NK-92 (cell line): ENCODE results near the gene RIN3.
"Not testable (repeated sequence)": the region's sequence is repeated elsewhere in the genome, so short reads cannot be mapped to it uniquely, and the experiment has no call there.

ENCODE experiments used
- DNase-seq: peaks from one replicate; lab custom pipeline; 2025; ENCODE audit not compliant: unreplicated experiment; lab: John Stamatoyannopoulos, UW

RIN3 gene

GRCh38 chr14:92706386-92706785 lies 192.8 kb downstream of the RIN3 start:
- no peak for DNase-seq

- DNase-seq: no peak
These were observed 195.9 kb downstream of the RIN3 start for GRCh38 chr14:92709340-92710000.

DNA sequence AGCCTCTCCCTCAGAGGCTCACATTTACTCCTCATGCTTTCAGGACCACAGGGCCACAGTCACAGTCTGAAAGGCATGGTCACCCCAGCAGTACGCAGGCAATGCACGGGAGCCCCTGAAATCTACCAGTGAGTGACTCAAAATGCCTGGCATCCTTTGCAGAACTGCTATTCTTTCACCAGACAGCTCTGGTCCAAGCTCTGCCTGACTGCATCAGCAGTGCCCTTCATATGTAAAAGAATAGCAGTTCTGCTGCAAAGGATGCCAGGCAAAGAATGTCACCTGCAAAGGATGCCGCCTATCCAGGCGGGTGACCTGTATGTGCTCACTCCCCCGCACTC lies 196.4 kb downstream of the RIN3 start:
- DNase-seq: no peak

GRCh38 chr14:92711976-92712653 lies 198.5 kb downstream of the RIN3 start:
- DNase-seq: no peak

DNA sequence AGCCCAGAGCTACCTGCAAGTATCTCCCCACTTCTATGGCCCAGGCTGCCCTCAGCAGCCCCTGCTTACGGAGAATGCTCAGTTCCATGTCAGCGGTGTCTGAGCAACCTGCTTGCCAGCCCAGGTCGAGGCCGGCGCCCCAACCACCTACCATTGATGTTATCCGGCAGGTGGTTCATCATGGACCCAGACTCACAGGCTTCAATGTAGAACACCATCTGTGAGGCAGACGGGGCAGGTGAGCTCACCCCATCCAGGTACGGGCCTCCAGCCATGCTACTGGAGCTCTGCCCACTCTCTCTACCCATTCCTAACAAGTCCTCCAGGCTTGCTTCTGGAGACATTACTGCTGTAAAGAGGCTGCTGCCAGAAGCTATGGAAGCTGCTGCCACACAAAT lies 199.1 kb downstream of the RIN3 start:
- no peak for DNase-seq

DNA sequence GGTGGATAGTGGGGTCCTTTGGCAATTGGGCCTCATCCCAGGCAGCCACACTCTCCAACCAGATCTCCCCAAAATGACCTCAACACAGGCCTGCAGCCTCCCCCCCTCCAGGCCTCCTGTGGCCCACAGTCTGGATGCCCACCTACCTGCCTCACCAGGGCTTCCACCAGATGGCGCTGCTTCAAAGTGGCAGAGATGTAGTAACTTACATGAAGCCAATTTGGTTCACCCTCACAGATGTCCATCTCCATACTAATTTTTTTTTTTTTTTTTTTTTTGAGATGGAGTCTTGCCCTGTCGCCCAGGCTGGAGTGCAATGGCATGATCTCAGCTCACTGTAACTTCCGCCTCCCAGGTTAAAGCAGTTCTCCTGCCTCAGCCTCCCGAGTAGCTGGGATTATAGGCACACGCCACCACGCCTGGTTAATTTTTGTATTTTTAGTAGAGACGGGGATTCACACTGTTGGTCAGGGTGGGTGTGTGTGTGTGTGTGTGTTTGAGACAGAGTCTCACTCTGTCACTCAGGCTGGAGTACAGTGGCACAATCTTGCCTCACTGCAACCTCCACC lies 201.2 kb downstream of the RIN3 start:
- not testable (repeated sequence) for DNase-seq

DNA sequence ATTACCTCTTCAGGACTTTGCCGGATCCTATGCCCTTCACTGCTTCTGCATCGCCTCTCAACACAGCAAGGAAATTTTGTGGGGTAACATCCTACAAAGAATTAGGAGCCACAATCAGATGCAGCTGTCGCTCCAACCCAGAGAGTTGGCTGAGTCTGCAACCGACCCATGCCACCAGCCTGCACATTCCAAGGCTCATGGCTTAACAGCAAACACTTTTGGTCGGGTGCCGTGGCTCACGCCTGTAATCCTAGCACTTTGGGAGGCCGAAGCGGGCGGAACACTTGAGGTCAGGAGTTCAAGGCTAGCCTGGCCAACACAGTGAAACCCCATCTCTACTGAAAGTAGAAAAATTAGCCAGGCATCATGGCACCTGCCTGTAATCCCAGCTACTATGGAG lies 202.6 kb downstream of the RIN3 start:
- no peak for DNase-seq

DNA sequence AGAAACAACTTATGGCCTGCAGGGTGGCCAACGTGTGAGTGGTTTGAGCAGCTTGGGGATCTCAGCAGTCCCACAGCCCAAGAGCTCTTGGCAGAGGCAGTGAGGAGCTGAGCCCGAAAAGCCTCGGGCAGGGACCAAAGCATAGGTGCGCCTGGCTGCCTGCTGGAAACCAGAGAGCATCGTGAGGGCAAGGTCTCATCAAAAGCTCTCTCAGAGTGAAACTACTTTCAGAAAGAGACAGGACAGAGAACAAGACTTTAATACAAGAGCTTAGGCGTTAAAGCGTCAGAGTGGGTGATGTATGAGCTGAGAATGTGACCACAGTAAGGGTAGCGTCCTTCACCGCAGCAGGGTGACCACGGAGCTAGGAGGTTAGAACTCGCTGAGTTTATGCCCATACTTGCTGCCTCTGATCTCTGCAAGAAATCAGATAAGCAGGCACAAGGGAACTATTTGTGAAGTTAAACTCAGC lies 204.0 kb downstream of the RIN3 start:
- DNase-seq: no peak

DNA sequence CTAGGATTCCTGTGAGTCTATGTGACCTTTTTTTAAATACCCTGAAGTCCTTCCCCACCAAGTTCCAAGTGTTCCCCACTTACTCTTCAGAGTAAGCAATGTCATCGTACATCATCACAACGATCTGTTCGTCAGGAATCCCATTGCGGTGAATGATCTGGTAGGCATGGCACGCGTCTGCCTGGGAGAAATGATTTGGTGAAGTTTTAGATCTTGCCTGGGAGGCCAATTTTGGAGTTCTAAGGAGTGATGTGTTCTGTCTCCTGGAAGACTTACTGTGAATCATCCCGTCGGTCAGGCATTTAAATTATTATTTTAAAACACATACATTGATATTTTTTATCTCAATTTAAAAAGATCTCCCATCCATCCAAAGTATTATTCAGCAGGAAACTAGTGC lies 205.1 kb downstream of the RIN3 start:
- no peak for DNase-seq

GRCh38 chr14:92719421-92719820 lies 205.8 kb downstream of the RIN3 start:
- DNase-seq: no peak

DNA sequence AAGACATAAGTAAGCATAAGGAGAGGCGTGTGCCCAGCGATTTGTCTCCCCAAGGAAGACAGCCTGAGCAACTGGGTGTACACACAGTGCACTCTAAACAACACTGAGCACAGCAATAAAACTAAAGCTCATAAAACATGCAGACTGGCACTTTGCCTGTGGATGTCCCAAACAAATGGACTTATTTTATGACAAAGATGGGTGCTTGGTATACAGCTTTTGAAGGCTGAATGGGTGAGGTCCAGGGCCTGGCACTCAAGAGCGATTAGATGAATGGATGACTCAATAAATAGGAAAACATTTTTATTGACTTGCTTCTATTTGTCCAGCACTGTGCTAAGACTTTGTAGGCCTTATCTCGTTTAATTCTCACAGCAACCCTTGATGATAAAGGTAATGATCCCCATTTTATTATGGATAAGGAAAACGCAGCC lies 206.3 kb downstream of the RIN3 start:
- no peak for DNase-seq

GRCh38 chr14:92724516-92725340 lies 211.1 kb downstream of the RIN3 start:
- no peak for DNase-seq

DNA sequence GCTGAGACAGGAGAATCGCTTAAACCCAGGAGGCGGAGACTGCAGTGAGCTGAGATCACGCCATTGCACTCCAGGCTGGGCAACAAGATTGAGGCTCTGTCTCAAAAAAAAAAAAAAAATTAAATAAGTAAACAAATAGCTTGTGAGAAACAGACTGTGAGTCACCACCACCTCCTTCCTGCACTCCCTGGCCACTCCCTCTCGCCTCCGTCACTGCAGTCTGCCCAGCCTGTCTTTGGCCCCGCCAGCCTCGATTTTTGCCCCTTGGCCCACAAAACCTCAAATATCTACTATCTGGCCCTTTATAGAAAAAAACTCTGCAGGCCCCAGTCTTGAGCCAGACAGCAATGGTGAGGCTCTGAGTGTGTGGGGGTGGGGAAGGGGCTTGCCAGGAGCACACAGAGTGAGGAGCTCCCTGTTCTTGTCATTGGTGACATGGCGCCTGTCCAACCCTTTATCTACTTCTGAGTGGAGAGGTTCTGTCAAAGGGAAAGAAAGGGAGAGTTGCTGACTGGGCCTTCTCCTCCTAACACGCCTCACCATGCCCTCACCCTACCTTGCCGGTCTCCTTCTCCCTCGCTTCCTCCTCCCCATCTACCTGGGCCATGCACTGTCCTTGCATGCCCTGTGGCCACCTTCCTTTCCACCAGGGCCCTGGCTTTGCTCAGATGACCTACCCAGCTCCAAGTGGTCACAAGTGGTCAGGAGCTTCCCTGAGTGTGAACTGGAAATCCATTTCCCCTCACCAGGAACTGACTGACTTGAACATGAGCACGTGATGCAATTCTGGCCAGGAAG lies 212.8 kb downstream of the RIN3 start:
- DNase-seq: no peak

DNA sequence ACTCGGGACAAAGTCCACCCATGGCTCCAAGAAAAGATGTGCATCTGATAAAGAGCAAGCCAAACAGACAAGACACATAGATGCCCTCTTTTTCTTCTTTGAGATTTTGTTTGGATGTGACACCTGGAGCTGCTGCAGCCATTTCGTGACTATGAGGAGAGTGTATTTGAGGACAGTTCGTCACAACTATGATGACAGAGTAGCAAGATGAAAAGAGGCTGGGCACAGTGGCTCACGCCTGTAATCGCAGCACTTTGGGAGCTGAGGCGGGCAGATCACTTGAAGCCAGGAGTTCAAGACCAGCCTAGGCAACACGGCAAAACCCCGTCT lies 213.3 kb downstream of the RIN3 start:
- no peak for DNase-seq

GRCh38 chr14:92728759-92729364 lies 215.3 kb downstream of the RIN3 start:
- DNase-seq: no peak

DNA sequence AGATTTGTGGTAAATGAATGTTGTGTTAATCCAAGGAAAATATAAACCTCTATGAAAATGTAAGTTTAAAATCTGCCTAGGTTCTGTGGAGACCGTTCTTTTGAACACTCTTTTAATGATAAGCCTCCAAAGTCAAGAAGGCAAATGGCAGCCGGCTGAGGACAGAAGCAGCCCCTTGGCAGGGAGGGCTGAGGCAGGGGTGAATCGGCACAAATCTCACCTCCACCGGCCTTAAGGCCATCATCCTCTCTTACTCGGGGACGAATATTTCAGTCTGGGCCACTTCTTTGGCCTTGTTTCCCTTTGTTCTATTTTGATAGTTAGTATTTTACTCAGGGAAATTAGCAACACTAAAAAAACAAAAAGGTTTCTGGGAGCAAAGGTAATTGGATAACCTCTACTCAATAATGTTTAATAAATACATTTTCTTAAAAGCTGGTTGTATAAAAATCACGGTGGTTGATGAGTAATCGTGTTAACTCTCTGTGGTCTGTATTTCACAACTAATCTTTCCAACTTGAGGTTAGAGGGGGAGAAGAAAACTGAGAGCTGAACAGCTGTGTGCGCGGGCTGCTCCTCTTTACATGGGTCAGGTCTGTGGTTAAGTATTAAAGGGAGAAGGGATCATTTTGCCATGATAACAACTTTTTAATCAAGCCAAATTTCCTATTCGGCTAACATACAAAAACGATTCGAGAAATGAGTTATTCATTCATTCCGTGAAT lies 216.2 kb downstream of the RIN3 start:
- DNase-seq: no peak

DNA sequence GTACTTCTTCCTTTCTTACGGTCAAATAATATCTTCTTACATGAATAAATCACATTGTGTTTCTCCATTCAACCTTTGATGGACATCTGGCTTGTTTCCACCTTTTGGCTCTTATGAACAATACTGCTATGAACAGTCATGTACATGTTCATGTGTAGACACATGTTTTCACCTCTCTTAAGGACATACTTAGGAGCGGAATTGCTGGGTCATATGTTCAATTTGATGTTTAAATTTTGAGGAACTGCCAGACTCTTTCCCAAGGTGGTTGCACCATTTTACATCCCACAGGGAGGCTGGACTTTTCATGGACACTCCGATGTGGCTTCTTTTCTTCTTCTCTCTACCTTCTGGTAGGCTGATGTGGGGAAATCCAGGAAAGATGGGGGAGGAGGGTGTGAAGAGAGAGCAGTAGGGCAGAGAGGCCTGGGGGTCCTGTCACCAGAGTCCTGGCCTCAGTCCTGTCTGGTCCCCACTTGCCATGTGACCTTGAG lies 218.1 kb downstream of the RIN3 start:
- no peak for DNase-seq

GRCh38 chr14:92733007-92733406 lies 219.4 kb downstream of the RIN3 start:
- no peak for DNase-seq

GRCh38 chr14:92734618-92735017 lies 221.0 kb downstream of the RIN3 start:
- no peak for DNase-seq

DNA sequence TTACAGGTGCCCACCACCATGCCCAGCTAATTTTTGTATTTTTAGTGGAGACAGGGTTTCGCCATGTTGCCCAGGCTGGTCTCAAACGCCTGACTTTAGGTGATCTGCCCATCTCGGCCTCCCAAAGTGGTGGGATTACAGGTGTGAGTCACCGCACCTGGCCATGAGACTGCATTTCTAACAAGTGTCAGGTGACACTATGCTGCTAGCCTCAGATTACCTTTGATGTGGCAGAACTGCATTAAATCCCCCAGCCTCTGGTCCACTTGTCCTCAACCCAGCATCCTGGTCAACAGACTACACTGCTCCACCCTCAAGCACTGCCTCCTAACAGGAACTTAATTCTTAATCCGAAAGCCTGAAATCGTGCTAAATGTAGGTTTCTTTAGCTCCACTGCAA lies 221.8 kb downstream of the RIN3 start:
- DNase-seq: no peak
